Measurements from ENCODE around the gene MMP21. TPM values are rescaled to one million over a fixed set of nuclear protein-coding genes. Genes with fewer than 3 reads are reported as not detected.

Gene MMP21
- total RNA-seq, 4 donors from 2014 or later, result not detected

DNA sequence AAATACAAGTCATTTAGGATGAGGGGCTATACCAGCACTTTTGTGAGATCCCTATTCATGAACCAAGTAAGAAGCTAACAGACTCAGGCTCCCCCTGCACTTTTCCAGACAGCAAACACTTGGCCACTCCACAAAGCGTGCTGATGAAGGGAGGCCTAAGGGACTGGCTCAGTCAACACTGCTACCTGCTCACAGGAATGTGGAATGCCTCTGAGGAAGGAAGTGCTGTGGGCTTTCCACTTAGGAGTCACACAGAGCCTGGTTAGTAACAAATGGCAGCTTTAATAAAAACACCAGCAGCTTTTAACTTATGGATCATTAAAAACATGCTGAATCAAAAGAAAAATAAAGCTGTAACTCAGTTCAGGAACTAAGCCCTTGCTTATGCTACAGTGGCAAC lies 32.4 kb upstream of the MMP21 start:
- TF ChIP-seq CTCF (IDR thresholded peaks at IDR 0.05) (no peak), POLR2A (IDR thresholded peaks at IDR 0.05) (no peak)
- no peak overlapping the region for H3K4me3 ChIP-seq (ENCODE audit: low read depth, poor library complexity, severe bottlenecking)
- no peak for DNase-seq (ENCODE audit: low spot score in 2 of 2)
- intact Hi-C loops (cut with DNase I; ENCODE audit: low total_unique reads), result no loop called here
- 89 to 95% methylated on average over 1 of the region's 1 CpG for WGBS, 2 donors

DNA sequence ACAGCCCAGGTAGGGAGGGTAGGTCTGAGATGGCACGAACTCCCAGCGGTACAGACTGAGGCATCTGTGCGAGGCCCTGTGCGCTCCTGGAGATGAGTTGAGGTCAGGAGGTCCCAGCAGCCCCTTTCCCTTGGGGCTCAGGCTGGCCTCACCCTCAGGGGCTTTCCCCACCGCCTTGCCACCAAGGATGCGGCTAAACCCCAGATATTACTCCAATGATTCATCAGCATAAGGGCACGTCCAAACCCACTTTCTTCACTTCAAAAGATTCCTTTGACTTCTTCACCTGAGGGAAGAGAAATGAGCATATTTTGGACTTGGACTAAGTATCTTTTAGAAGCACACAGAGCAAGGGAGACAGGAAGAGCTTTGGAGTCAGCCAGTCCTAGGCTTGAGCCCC lies 27.1 kb upstream of the MMP21 start:
- 92 to 95% methylated on average over 7 of the region's 7 CpGs for WGBS, 2 donors
- no peak for TF ChIP-seq POLR2A (IDR thresholded peaks at IDR 0.05)
- no peak for TF ChIP-seq CTCF (IDR thresholded peaks at IDR 0.05)
- no peak overlapping the region for H3K4me3 ChIP-seq (ENCODE audit: low read depth, poor library complexity, severe bottlenecking)
- intact Hi-C loops (cut with DNase I; ENCODE audit: low total_unique reads), result no loop called here
- no peak for DNase-seq (ENCODE audit: low spot score in 2 of 2)

GRCh38 chr10:125802131-125802530 lies 26.5 kb upstream of the MMP21 start:
- no peak for DNase-seq (ENCODE audit: low spot score in 2 of 2)
- 78 to 82% methylated on average over 5 of the region's 5 CpGs for WGBS, 2 donors
- intact Hi-C loops (cut with DNase I; ENCODE audit: low total_unique reads), result no loop called here
- no peak overlapping the region for H3K4me3 ChIP-seq (ENCODE audit: low read depth, poor library complexity, severe bottlenecking)
- no peak for TF ChIP-seq CTCF (IDR thresholded peaks at IDR 0.05)
- TF ChIP-seq POLR2A (IDR thresholded peaks at IDR 0.05), result no peak

DNA sequence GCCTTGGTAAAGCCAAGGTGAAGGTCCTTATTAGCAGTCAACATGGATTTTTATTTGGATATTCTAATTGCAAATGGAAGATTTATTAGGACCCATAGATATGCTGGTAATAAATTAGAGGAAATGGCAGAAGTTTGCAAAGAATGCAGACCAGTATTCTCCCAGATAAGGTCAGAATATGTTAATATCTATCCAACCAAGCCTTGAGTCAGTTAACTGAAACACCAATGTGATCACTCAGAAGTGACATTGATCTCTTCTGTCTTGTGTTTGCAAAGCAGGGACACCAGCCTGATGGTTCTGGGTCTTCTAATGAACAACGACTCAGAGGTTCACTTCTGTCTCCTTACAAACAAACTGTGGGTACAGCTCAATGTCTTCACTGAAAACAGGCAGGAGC lies 26.0 kb upstream of the MMP21 start:
- 90 to 93% methylated on average over 1 of the region's 1 CpG for WGBS, 2 donors
- H3K4me3 ChIP-seq (ENCODE audit: low read depth, poor library complexity, severe bottlenecking), result no peak overlapping the region
- TF ChIP-seq CTCF (IDR thresholded peaks at IDR 0.05), result no peak
- TF ChIP-seq POLR2A (IDR thresholded peaks at IDR 0.05), result no peak
- no peak for DNase-seq (ENCODE audit: low spot score in 2 of 2)
- intact Hi-C loops (cut with DNase I; ENCODE audit: low total_unique reads), result no loop called here

GRCh38 chr10:125799451-125800182 lies 24.0 kb upstream of the MMP21 start:
- WGBS, 2 donors, result 88 to 93% methylated on average over 8 of the region's 8 CpGs
- no peak overlapping the region for H3K4me3 ChIP-seq (ENCODE audit: low read depth, poor library complexity, severe bottlenecking)
- DNase-seq (ENCODE audit: low spot score in 2 of 2), result no peak
- intact Hi-C loops (cut with DNase I; ENCODE audit: low total_unique reads), result no loop called here
- TF ChIP-seq CTCF (IDR thresholded peaks at IDR 0.05) (no peak), POLR2A (IDR thresholded peaks at IDR 0.05) (no peak)
